Measurements from ENCODE around the gene CPSF3. TPM values are rescaled to one million over a fixed set of nuclear protein-coding genes. Genes with fewer than 3 reads are reported as not detected.

The CPSF3 gene
- total and polyA plus RNA-seq, 9 of the 15 experiments (the other 6 are each of a cell fraction or from before 2014, with no cell fraction given): 54.2 to 151 (median 94.5) TPM

- TF ChIP-seq ZEB2 (IDR thresholded peaks at IDR 0.05) (0 out of 2 replicates have a peak, but pooled peaks have one; percentile 36), EP400 (IDR thresholded peaks at IDR 0.05) (peak; percentile 92), CAMTA2 (CRISPR knock-in tag; conservative IDR thresholded peaks at IDR 0.05) (no peak; the same call in 1 of the 2 replicates), TEAD1 (CRISPR knock-in tag; IDR thresholded peaks at IDR 0.05) (peak; percentile 46 to 82; a peak in 1 of 4 replicates), CSDE1 (IDR thresholded peaks at IDR 0.05) (no peak), EP300 (IDR thresholded peaks at IDR 0.05; ENCODE audit: low read length) (no peak), ZBTB40 (IDR thresholded peaks at IDR 0.05) (peak; percentile 95), ZBTB40 (CRISPR knock-in tag; IDR thresholded peaks at IDR 0.05) (no peak), OTX1 (CRISPR knock-in tag; IDR thresholded peaks at IDR 0.05) (0 out of 2 replicates have a peak, but pooled peaks have one; percentile 9), STAT5A (IDR thresholded peaks at IDR 0.05; ENCODE audit: borderline replicate concordance, low read length) (no peak), NFYB (IDR thresholded peaks at IDR 0.05; ENCODE audit: extremely low read depth, insufficient read length) (no peak), ASH1L (IDR thresholded peaks at IDR 0.05; ENCODE audit: borderline replicate concordance, low read depth, partially characterized antibody) (no peak)
Measured at GRCh38 chr2:9423100-9423921, at the start of gene CPSF3, which contains the start of gene ITGB1BP1 (continued).
